ENCODE data around the gene GGT1. TPM values are rescaled to one million over a fixed set of nuclear protein-coding genes. Genes with fewer than 3 reads are reported as not detected.
"Not testable (repeated sequence)": the region's sequence is repeated elsewhere in the genome, so short reads cannot be mapped to it uniquely, and the experiment has no call there.

Gene GGT1
- total RNA-seq, 1 experiment from 2014 or later = 14.0 TPM

DNA sequence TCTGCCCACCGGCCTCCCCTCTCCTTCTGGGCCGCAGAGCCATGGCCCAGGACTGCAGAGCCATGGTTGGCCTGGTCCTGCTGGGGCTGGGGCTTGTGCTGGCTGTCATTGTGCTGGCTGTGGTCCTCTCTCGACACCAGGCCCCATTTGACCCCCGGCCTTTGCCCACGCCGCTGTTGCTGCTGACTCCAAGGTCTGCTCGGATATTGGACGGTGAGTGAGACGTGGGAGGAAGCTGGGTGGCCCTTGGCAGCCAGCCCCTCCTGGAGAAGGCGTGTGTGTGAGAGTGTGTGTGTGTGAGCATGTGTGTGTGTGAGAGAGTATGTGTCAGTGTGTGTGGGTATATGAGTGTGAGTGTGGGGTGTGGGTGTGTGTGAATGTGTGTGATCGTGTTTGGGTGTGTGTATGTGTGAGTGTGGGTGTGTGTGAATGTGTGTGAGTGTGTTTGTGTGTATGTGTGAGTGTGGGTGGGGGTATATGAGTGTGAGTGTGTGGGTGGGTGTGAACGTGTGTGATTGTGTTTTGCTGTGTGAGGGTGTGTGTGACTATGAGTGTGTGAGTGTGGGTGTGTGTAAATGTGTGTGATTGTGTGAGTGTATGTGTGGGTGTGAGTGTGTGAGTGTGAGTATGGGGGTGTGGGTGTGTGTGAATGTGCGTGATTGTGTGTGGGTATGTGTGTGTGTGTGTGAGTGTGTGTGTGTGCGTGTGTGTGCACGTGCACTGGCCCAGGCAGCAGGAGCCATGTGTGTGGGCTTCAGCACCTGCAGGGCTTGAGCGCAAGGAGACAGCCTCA, 30.4 kb downstream of the GGT1 start:
- H3K9me3 ChIP-seq (ENCODE audit: control insufficient read depth in 1 of 2, insufficient read depth in 1 of 2, low read depth in 1 of 2, low read length in 2 of 2); H3K9me2 ChIP-seq (ENCODE audit: insufficient read depth); H3K4me2 ChIP-seq (ENCODE audit: low read length); H3K27me3 ChIP-seq (ENCODE audit: insufficient read depth, low read length); RAD21 ChIA-PET (ENCODE audit: low non-redundant PET in 1 of 2, low total read pairs in 2 of 2, uncharacterized antibody in 2 of 2, unreplicated experiment in 2 of 2); H3K9ac ChIP-seq (ENCODE audit: low read length); DNase-seq (ENCODE audit: low read depth, low spot score); POLR2A ChIA-PET; H3K4me1 ChIP-seq (ENCODE audit: control insufficient read depth in 1 of 2, insufficient read depth in 2 of 2, low read length in 2 of 2); H3K36me3 ChIP-seq (ENCODE audit: control insufficient read depth in 1 of 2, insufficient read depth in 2 of 2, low read length in 2 of 2); H3K4me3 ChIP-seq (replicated peaks in 1 of 2; ENCODE audit: low read depth in 1 of 2, low read length in 2 of 2); H3K79me2 ChIP-seq (ENCODE audit: insufficient read depth, low read length); BruUV-seq (replicated peaks); ATAC-seq; H2AFZ ChIP-seq (ENCODE audit: low read depth, low read length, poor library complexity, severe bottlenecking); H4K20me1 ChIP-seq (ENCODE audit: insufficient read depth); H3K27ac ChIP-seq (ENCODE audit: low read depth, low read length); intact Hi-C loops (cut with micrococcal nuclease); CTCF ChIA-PET: not testable (repeated sequence)

DNA sequence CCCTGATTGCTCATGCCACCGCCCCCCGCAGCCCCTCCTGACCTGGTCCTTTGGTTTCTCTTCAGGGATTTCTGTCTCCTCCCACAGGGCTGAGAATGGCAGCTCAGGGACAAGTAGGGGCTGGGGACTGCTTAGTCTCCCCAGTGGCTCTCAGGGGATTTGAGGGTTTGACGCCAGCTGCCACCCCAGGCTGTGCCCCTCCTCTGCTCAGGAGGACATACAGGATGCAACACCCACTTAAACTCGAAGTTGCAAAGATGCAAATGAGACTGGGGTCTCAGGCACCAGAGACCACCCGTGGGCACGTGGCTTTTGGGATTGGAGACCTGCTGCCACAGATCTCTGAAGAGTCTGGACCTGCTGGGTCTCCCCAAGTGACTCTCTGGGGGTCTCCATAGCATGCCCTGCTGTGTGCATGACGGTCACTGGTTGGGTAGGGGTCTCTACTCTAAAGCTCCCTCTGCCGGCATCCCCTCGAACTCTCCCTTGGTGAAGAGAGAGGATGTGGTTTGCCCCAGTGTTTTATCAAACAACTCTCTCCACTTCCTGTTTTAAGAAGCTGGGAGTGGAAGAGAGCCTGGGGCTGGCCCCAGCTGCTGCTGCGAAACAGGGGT, 31.9 kb downstream of the GGT1 start:
- H3K9me3 ChIP-seq (ENCODE audit: control insufficient read depth in 1 of 2, insufficient read depth in 1 of 2, low read depth in 1 of 2, low read length in 2 of 2); RAD21 ChIA-PET (ENCODE audit: low non-redundant PET in 1 of 2, low total read pairs in 2 of 2, uncharacterized antibody in 2 of 2, unreplicated experiment in 2 of 2); H3K9me2 ChIP-seq (ENCODE audit: insufficient read depth); ATAC-seq; H4K20me1 ChIP-seq (ENCODE audit: insufficient read depth); H3K36me3 ChIP-seq (ENCODE audit: control insufficient read depth in 1 of 2, insufficient read depth in 2 of 2, low read length in 2 of 2); BruUV-seq (replicated peaks); DNase-seq (ENCODE audit: low read depth, low spot score); intact Hi-C loops (cut with micrococcal nuclease); CTCF ChIA-PET; H3K27ac ChIP-seq (ENCODE audit: low read depth, low read length); H3K27me3 ChIP-seq (ENCODE audit: insufficient read depth, low read length); H3K9ac ChIP-seq (ENCODE audit: low read length); POLR2A ChIA-PET; H3K4me3 ChIP-seq (replicated peaks in 1 of 2; ENCODE audit: low read depth in 1 of 2, low read length in 2 of 2); H3K79me2 ChIP-seq (ENCODE audit: insufficient read depth, low read length); H3K4me2 ChIP-seq (ENCODE audit: low read length); H3K4me1 ChIP-seq (ENCODE audit: control insufficient read depth in 1 of 2, insufficient read depth in 2 of 2, low read length in 2 of 2); H2AFZ ChIP-seq (ENCODE audit: low read depth, low read length, poor library complexity, severe bottlenecking): not testable (repeated sequence)

DNA sequence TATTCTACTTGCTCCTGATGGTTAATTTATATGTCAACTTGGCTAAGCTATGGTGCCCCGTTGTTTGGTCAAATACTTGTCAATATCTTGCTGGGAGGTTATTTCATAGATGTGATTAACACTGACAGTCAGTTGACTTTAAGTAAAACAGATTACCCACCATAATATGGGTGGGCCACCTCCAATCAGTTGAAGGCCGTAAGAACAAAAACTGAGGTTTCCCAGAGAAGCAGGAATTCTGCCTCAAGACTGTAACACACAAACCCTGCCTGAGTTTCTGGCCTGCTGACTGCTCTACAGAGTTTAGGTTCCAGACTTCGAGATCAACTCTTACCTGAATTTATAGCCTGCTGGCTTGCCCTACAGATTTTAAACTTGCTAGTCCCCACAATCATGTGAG, 33.5 kb downstream of the GGT1 start:
- H3K9ac ChIP-seq (ENCODE audit: low read length); H3K79me2 ChIP-seq (ENCODE audit: insufficient read depth, low read length); H3K27me3 ChIP-seq (ENCODE audit: insufficient read depth, low read length); H3K9me2 ChIP-seq (ENCODE audit: insufficient read depth); POLR2A ChIA-PET; H4K20me1 ChIP-seq (ENCODE audit: insufficient read depth); RAD21 ChIA-PET (ENCODE audit: low non-redundant PET in 1 of 2, low total read pairs in 2 of 2, uncharacterized antibody in 2 of 2, unreplicated experiment in 2 of 2); H3K4me2 ChIP-seq (ENCODE audit: low read length); H3K4me1 ChIP-seq (ENCODE audit: control insufficient read depth in 1 of 2, insufficient read depth in 2 of 2, low read length in 2 of 2); H2AFZ ChIP-seq (ENCODE audit: low read depth, low read length, poor library complexity, severe bottlenecking); CTCF ChIA-PET; ATAC-seq; BruUV-seq (replicated peaks); intact Hi-C loops (cut with micrococcal nuclease); H3K4me3 ChIP-seq (replicated peaks in 1 of 2; ENCODE audit: low read depth in 1 of 2, low read length in 2 of 2); H3K9me3 ChIP-seq (ENCODE audit: control insufficient read depth in 1 of 2, insufficient read depth in 1 of 2, low read depth in 1 of 2, low read length in 2 of 2); DNase-seq (ENCODE audit: low read depth, low spot score); H3K36me3 ChIP-seq (ENCODE audit: control insufficient read depth in 1 of 2, insufficient read depth in 2 of 2, low read length in 2 of 2); H3K27ac ChIP-seq (ENCODE audit: low read depth, low read length): not testable (repeated sequence)

DNA sequence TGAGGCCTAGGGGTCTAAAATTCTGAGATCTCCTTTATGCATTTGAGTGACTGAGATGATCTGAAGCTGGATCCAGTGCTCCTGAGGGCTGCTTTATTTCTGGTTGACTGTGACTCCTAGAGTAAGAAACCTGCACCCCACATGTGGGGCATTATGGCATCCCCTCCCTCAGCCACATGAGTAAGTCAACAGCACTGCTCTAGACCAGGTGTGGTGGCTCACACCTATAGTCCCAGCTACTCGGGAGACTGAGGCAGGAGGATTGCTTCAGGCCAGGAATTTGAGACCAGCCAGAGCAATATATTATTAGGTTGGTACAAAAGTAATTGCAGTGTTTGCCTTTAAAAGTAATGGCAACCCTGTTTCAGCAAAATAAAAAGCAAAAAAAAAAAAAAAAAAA, 39.3 kb downstream of the GGT1 start:
- H3K9ac ChIP-seq (ENCODE audit: low read length); POLR2A ChIA-PET; H2AFZ ChIP-seq (ENCODE audit: low read depth, low read length, poor library complexity, severe bottlenecking); H3K9me2 ChIP-seq (ENCODE audit: insufficient read depth); ATAC-seq; H3K4me1 ChIP-seq (ENCODE audit: control insufficient read depth in 1 of 2, insufficient read depth in 2 of 2, low read length in 2 of 2); H3K4me3 ChIP-seq (replicated peaks in 1 of 2; ENCODE audit: low read depth in 1 of 2, low read length in 2 of 2); intact Hi-C loops (cut with micrococcal nuclease); H3K27me3 ChIP-seq (ENCODE audit: insufficient read depth, low read length); H3K4me2 ChIP-seq (ENCODE audit: low read length); H3K9me3 ChIP-seq (ENCODE audit: control insufficient read depth in 1 of 2, insufficient read depth in 1 of 2, low read depth in 1 of 2, low read length in 2 of 2); RAD21 ChIA-PET (ENCODE audit: low non-redundant PET in 1 of 2, low total read pairs in 2 of 2, uncharacterized antibody in 2 of 2, unreplicated experiment in 2 of 2); H3K27ac ChIP-seq (ENCODE audit: low read depth, low read length); CTCF ChIA-PET; H3K36me3 ChIP-seq (ENCODE audit: control insufficient read depth in 1 of 2, insufficient read depth in 2 of 2, low read length in 2 of 2); BruUV-seq (replicated peaks); H4K20me1 ChIP-seq (ENCODE audit: insufficient read depth); DNase-seq (ENCODE audit: low read depth, low spot score); H3K79me2 ChIP-seq (ENCODE audit: insufficient read depth, low read length): not testable (repeated sequence)
